NCI-H128 (cell line): ENCODE data around the gene CASZ1.

ENCODE experiments used
- DNase-seq: peaks from one replicate; lab custom pipeline; 2025; ENCODE audit not compliant: unreplicated experiment; lab: John Stamatoyannopoulos, UW

The CASZ1 gene

GRCh38 chr1:10691075-10691739 is 105.2 kb downstream of the CASZ1 start:
- DNase-seq, result no peak

DNA sequence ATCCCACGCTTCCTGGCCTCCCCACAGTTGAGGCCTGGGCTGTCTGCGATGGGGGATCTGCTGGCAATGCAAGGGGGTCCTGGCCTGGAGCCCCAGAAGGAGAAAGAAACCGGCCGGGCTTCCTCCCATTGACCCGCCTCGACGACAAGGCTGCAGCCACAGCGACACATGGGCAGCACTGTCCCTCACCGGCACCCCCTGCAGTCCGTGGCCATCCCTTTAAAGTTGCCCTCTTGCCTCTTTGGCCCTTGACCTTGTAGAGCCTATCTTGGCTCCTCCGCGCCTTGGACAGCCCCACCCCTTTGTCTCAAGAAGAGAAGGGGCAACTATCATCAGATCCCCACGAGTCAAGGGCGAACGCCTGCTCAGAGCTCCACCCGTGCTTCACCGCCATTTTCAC is 106.0 kb downstream of the CASZ1 start:
- DNase-seq, result no peak

DNA sequence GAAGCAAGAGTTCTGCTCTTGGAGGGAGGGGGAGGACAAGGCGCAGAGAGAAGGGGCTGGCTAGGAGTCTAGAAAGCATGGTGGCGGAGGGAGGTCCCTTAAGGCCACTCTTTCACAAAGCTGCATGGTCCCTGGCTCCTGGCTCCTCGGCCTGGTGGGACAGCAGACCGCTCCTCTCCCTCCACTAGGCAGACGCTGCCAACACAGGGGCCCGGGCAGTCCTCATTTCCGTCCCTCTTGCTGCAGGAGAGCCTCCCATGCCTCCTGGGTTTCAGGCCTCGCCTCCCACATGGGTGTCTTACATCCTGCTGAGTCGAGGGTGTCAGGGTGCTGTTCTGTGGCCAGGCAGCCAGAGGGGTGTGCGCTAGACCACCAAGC is 108.0 kb downstream of the CASZ1 start:
- DNase-seq, result no peak

DNA sequence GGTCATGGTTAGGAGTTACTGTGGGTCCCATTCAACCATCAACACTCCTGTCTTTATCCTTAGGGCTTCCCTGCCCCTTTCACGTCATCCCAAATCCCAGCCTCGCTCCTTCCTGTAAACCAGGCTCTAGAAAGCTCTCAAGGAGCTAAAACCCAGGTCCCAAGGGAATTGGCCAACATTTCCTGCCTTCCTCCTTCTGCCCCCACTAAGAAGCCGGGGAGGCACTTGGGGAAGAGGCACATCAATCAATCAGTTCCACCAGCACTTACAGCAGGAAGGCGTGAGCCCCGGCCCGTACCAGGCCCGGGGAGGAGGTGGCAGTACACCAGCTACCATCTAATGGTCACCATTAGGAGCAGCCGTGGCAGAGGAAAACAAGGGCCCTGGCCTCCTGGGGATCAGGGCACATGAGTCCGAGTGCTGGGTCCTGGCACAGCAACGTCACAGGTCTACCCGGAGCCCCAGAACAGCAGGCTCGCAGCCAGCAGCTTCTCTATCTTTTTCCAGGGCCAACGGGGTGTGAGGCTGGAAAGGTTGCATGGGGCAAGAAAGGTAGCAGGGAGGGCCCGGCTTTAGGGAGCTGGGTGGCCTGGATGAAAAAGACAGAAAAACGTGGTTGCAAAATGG is 108.6 kb downstream of the CASZ1 start:
- no peak for DNase-seq

DNA sequence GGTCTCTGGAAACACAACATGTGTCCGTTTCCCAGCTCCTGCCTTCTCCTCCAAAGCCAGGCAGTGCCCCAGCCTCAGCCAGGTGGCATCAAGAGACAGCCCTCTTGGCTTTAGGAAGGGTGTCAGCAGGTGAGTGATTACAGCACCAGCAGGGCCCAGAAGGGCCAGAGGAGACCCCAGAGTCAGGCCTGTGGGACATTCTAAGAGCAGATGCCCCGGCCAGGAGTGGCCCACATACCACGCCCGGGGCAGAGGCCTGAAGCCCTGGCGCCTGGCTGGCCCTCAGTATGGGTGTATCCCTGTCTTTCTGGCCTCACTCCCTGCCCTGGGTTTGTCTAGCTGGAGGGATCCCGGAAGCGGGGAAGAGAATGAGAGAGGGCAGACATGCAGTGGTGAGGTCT is 109.2 kb downstream of the CASZ1 start:
- no peak for DNase-seq

DNA sequence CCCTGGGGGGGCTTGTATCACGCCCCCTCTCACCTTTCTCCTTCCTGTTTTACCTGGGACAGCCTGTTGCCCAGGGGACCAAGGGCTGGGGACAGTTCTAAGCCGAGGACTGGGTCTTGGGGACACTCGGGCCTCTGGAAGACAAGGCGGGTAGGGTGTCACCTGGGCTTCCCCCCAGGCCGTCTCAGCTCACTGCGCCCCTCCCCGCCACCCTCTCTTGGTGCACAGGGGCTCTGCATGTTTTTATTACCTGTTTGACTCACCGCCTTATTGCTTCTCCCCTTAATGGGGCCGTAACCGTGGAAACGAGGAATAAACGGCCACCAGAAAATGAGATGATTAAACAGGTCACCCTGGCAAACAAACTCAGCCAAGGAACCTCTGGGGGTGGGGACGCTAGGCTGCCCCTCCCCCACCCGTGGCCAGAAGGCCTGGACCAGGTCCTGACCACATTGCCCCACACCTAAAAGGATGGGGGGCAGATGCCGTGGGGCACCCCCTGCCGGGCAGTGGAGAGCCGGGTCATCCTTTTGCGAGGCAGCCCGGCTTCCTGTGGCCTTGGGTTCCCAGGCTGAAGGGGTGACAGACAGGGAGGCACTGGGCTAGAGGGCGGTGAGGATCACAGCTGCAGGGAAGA is 109.9 kb downstream of the CASZ1 start:
- no peak for DNase-seq

DNA sequence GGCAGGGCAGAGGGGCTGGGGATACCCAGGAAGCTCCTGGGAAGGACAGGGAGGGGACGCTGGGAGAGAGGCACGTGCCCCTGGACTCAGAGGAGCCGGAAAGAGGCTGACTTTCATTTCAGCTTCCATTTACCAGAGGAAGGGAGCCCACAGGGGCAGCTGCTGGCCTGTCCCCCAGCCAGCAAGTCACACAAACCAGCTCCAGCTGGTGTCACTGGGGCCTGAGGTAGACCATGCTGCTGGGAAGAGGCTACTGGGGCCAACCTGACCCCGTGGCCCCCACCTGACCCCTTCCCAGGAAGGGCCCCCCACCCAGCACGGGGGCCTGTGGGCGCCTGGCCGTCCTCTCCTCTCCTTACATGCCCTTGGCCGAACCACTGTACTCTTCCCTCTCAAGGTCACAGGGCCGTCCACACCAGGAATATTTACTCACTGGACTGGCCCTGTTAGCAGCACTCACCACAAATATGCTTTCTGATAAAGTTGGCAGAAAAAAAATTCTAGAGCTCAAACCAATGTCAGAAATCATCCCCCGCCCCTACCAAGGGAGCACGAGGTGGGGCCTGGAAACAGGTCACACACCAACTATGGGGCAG is 110.5 kb downstream of the CASZ1 start:
- DNase-seq, result no peak

DNA sequence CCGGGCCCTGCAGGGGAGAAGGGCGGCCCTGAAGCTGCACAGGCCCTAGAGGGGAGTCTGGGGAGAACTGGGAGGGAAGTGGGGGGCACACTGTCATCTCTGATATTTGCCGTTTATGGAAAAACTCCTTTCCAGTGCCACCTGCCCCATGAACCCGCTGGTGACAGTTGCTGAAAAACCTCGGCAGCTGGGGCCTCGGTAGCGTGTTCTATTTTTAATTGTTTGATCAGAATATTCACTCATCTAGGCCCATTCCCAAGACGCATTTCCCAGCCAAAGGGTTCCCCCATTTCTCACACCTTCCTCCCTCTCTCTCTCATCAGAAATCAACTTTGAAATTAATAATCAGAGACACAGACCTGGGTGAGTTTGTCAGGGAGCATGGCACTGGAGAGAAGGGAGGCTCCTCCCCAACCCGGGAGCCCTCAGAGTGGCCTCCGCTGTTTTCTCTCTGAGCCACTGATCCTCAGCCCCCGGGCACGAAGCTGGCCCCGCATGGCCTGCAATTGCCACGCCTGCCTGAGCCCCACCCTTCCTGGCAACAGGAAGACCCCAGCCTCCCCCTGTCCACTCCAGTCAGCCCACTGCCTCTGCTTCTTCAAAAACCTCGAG is 111.1 kb downstream of the CASZ1 start:
- DNase-seq, result no peak

- DNase-seq, result no peak
Observed at GRCh38 chr1:10684221-10684620, 112.2 kb downstream of the CASZ1 start.

- no peak for DNase-seq
Observed at GRCh38 chr1:10682449-10683309, 113.8 kb downstream of the CASZ1 start.

GRCh38 chr1:10682108-10682445 is 114.4 kb downstream of the CASZ1 start:
- no peak for DNase-seq

DNA sequence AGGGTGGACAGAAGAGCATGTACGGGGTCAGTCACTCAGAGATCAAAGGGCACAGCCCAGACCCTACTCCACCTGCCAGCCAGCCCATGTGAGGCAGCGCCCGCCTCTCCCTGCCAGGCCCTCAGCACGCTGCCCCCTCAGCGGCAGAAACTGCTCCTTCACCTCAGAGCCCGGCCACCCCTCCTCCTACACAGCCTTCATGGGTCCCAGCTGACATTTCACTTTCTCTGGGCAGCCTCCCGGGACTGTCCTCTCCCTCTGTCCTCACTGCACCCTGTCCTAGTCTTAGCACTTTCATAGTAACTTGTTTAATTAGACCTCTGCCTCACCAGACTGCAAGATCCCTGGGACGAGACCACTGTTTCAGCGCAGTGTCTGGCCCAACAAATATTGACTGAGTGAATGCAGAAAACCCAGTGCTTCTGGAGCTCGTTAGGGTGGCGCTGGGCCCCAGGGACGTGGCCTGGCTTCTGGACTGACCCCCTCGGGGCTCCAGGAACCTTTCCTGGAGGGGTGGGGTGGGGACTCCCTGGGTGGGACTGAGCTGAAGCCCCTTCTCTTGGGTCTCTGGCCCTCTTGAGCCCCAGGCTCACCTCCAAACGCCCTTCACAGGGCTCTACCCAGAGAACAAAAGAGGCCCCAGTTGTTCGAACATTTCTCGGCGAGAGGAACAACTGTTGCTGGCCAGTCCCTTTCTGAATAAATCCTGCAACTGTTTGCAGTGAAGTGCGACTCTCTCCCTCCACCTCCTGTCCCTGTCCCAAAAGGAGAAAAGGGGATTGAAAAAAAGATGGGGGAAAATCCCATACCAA is 114.9 kb downstream of the CASZ1 start:
- no peak for DNase-seq

DNA sequence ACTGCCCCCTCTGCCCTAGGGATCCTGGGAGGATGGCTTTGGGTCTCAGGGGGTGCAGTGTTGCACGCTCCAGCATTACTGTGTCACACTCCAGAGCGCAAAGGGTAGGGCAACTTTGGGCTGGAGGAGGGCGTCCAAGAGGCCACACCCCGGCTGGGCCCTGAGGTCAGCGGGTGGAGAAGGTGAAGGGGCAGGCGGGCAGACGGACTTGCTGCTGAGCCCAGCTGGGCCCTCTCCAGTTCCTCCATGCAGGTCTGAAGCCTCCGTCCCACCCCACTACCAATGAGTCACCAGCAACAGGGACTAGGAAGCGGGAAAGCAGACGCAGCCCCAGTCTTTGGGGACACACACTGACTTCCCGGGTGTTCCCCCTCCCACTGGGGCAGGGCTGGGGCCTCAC is 116.0 kb downstream of the CASZ1 start:
- DNase-seq, result no peak

GRCh38 chr1:10679496-10680220 is 116.8 kb downstream of the CASZ1 start:
- DNase-seq, result peak; percentile 64

DNA sequence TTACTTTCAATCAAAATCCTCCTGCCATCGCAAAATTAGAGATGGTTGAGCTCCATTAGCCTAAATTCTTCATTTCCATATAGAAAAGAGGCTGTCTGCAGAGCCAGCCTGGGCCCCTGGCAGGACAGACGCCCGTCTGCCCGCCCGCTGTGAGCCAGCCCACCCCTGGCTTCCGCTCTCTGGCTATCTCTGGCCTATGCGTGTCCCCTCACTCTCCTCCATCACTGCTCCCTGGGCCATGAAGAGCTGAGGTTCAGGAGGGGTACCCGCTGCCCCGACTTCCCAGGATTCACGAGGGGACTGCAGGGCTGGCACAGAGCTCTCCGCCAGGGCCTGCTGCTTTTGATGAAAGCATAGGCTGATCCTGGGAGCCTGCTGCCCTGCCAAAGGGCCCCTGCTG is 117.6 kb downstream of the CASZ1 start:
- DNase-seq, result no peak

GRCh38 chr1:10678402-10678801 is 118.0 kb downstream of the CASZ1 start:
- DNase-seq, result no peak

DNA sequence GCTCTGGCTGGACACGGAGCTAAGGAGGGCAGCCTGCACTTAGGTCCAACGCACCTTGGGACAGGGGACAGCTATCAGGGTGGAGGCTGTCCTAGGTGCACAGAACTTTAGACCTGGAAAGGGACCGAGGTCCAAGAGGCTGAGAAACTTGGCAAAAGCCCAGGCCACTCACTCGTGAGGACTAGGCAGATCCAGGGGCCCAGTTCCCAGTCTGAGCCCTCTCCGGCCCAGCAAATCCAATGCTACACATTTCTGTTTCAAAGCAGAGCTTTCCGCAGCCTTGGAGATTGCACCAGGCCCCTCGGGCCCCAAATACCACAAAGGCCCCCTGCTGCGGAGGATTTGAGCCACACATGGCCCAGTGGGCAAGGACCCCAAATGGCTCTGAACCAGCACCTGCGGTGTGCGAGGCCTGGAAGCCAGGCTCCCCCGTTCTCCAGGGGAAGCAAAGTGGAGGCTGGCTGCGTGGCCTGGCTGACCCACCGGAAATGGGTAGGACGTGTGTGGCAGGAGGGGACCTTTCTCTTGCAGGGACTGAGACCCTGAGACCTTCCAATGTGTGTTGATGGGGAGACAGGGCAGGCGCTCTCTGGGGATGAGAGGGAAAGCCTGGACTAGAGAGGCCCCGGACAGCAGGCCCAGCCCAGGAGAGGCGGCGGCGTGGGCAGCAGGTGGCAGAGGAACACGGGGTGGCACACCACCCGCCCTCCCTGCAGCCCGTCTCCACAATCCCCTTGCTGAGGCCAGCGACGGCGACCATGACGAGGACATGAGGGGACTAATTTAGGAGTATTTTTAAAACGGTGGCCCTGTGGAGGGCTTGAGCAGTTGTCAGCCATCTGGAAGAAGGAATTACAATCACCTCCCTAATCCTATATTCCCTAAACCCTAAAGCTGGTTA is 118.7 kb downstream of the CASZ1 start:
- DNase-seq, result no peak

GRCh38 chr1:10676963-10677362 is 119.5 kb downstream of the CASZ1 start:
- no peak for DNase-seq
